HepG2 (cell line): Measurements from ENCODE around the gene OR2F2. TPM values are rescaled to one million over a fixed set of nuclear protein-coding genes. Genes with fewer than 3 reads are reported as not detected.

Source experiments
- CENPX ChIP-seq: sonication (generic); formaldehyde crosslinking; IDR thresholded peaks from 2 replicates; pipeline ENCODE4 v1.9.0; 2021; ENCODE audit warnings: mild to moderate bottlenecking, missing genetic modification reagents, moderate library complexity
- FIP1L1 ChIP-seq: fragments of 200-400 bp; formaldehyde crosslinking; IDR thresholded peaks from 2 replicates; pipeline ENCODE4 v1.6.1; 2018; ENCODE audit warnings: low read depth, mild to moderate bottlenecking, low read length, moderate library complexity, borderline replicate concordance; ENCODE audit not compliant: insufficient read depth
- FOXP1 ChIP-seq, 2 experiments: fragments of 450-650 bp in 1 of 2; IDR thresholded peaks; 2 replicates each; pipeline ENCODE4 v1.6.1; 2017 to 2018; ENCODE audit warnings: antibody characterized with exemption in 1 of 2
- HNRNPLL ChIP-seq: fragments of 200-400 bp; formaldehyde crosslinking; IDR thresholded peaks from 2 replicates; pipeline ENCODE4 v1.6.1; 2017; ENCODE audit warnings: mild to moderate bottlenecking, low read depth, low read length; ENCODE audit not compliant: poor library complexity, severe bottlenecking
- NFIB ChIP-seq: sonication (generic); formaldehyde crosslinking; IDR thresholded peaks from 2 replicates; pipeline ENCODE4 v1.9.0; 2021; ENCODE audit warnings: missing genetic modification reagents, mild to moderate bottlenecking, borderline replicate concordance
- SIX4 ChIP-seq: sonication (generic); formaldehyde crosslinking; IDR thresholded peaks from 2 replicates; pipeline ENCODE4 v1.4.0; 2020; ENCODE audit warnings: missing genetic modification reagents
- SOX6 ChIP-seq, 2 experiments: fragments of 450-650 bp in 1 of 2; sonication (generic) in 1 of 2; formaldehyde crosslinking in 1 of 2; IDR thresholded peaks; 2 replicates each; pipeline versions ENCODE4 v1.4.0 to v1.6.1; 2017 to 2020; ENCODE audit warnings: antibody characterized with exemption in 1 of 2, mild to moderate bottlenecking in 1 of 2, missing genetic modification reagents in 1 of 2
- TIGD3 ChIP-seq: sonication (generic); formaldehyde crosslinking; IDR thresholded peaks from 2 replicates; pipeline ENCODE4 v1.5.1; 2020; ENCODE audit warnings: mild to moderate bottlenecking, missing genetic modification reagents, borderline replicate concordance
- USF2 ChIP-seq, 2 experiments: sonication (generic) in 1 of 2; formaldehyde crosslinking in 1 of 2; IDR thresholded peaks; 2 replicates each; pipeline versions ENCODE4 v1.5.1 to v1.6.1; 2011 to 2020; ENCODE audit warnings: borderline replicate concordance in 1 of 2, low read depth in 1 of 2, low read length in 1 of 2, mild to moderate bottlenecking in 1 of 2, missing genetic modification reagents in 1 of 2, moderate library complexity in 1 of 2
- ZBTB1 ChIP-seq: sonication (generic); formaldehyde crosslinking; IDR thresholded peaks from 2 replicates; pipeline ENCODE4 v1.4.0; 2020; ENCODE audit warnings: missing genetic modification reagents, borderline replicate concordance
- ZFP36L2 ChIP-seq: sonication (generic); formaldehyde crosslinking; IDR thresholded peaks from 2 replicates; pipeline ENCODE4 v1.4.0; 2020; ENCODE audit warnings: missing genetic modification reagents
- ZMYM2 ChIP-seq: sonication (generic); formaldehyde crosslinking; IDR thresholded peaks from 2 replicates; pipeline ENCODE4 v1.8.0; 2022; ENCODE audit warnings: mild to moderate bottlenecking, missing genetic modification reagents
- ZNF232 ChIP-seq: sonication (generic); formaldehyde crosslinking; IDR thresholded peaks from 2 replicates; pipeline ENCODE4 v1.4.0; 2020; ENCODE audit warnings: missing genetic modification reagents, borderline replicate concordance
- ZNF30 ChIP-seq: sonication (generic); formaldehyde crosslinking; IDR thresholded peaks from 2 replicates; pipeline ENCODE4 v1.5.0; 2020; ENCODE audit warnings: mild to moderate bottlenecking, missing genetic modification reagents
- ZNF407 ChIP-seq: sonication (generic); formaldehyde crosslinking; IDR thresholded peaks from one replicate; pipeline ENCODE4 v1.5.1; 2020; ENCODE audit warnings: mild to moderate bottlenecking, missing genetic modification reagents; ENCODE audit errors: not compliant biosample characterization
- ZNF441 ChIP-seq: sonication (generic); formaldehyde crosslinking; IDR thresholded peaks from 2 replicates; pipeline ENCODE4 v1.7.0; 2021; ENCODE audit warnings: missing genetic modification reagents, borderline replicate concordance
- ZNF496 ChIP-seq: sonication (generic); formaldehyde crosslinking; IDR thresholded peaks from 2 replicates; pipeline ENCODE4 v1.8.1; 2023; ENCODE audit warnings: mild to moderate bottlenecking, moderate library complexity, missing genetic modification reagents; ENCODE audit not compliant: insufficient replicate concordance
- ZNF549 ChIP-seq: sonication (generic); formaldehyde crosslinking; IDR thresholded peaks from 2 replicates; pipeline ENCODE4 v1.5.0; 2020; ENCODE audit warnings: missing genetic modification reagents
- polyA plus RNA-seq, 8 experiments: library from polyadenylated mRNA; depleted of rRNA in 3 of 8; stranded (reverse) in 7 of 8; unstranded in 1 of 8; fragments of >200 nt; fragmentation: Illumina TruSeq in 4 of 8; extraction: Trizol in 4 of 8; gene quantifications; 2 replicates each; pipeline versions ENCODE4 v1.2.1 to v1.2.3, GENCODE V29; 2011 to 2016; ENCODE audit warnings: low read depth in 4 of 8, missing spikeins in 1 of 8, mixed read lengths in 1 of 8; ENCODE audit not compliant: insufficient read depth in 1 of 8
- total RNA-seq, 5 experiments: library from RNA; depleted of rRNA; stranded (reverse); fragments of >200 nt; fragmentation: Illumina TruSeq; extraction: Trizol; gene quantifications; 2 replicates each; pipeline ENCODE4 v1.2.3, GENCODE V29; 2016; ENCODE audit warnings: low read depth in 1 of 5

OR2F2 gene
- total and polyA plus RNA-seq, 2 of the 13 experiments (the other 11 are each of a cell fraction or from before 2014, with no cell fraction given), result 0.13 TPM; not detected in 1

GRCh38 chr7:143906895-143907294 lies 28.1 kb upstream of the OR2F2 start (continued):
- TF ChIP-seq HNRNPLL, result no peak
- no peak for TF ChIP-seq ZNF30 (CRISPR knock-in tag)
- TF ChIP-seq ZNF496 (CRISPR knock-in tag), result no peak
- TF ChIP-seq FIP1L1, result no peak
- TF ChIP-seq ZBTB1 (CRISPR knock-in tag), result no peak; the same call in 1 of the 2 replicates
- no peak for TF ChIP-seq SOX6 (IDR thresholded peaks at IDR 0.05)
- TF ChIP-seq SOX6 (CRISPR knock-in tag; IDR thresholded peaks at IDR 0.05), result peak; percentile 93
- no peak for TF ChIP-seq ZFP36L2 (CRISPR knock-in tag)
- TF ChIP-seq ZNF441 (CRISPR knock-in tag), result no peak
- 0 out of 2 replicates have a peak, but pooled peaks have one; percentile 55 for TF ChIP-seq ZNF232 (CRISPR knock-in tag)
- TF ChIP-seq ZNF549 (CRISPR knock-in tag), result no peak; the same call in 1 of the 2 replicates
- no peak for TF ChIP-seq ZMYM2
- peak; percentile 88 for TF ChIP-seq SIX4 (CRISPR knock-in tag)
- TF ChIP-seq ZNF407, result no peak
- no peak for TF ChIP-seq NFIB (CRISPR knock-in tag)
- no peak for TF ChIP-seq TIGD3
- TF ChIP-seq USF2 (IDR thresholded peaks at IDR 0.05; ENCODE audit: low read depth, low read length), result no peak
- no peak for TF ChIP-seq USF2 (CRISPR knock-in tag; IDR thresholded peaks at IDR 0.05; ENCODE audit: borderline replicate concordance)
- no peak for TF ChIP-seq CENPX (CRISPR knock-in tag)
- no peak for TF ChIP-seq FOXP1 (IDR thresholded peaks at IDR 0.05)
- peak; percentile 77 for TF ChIP-seq FOXP1 (CRISPR knock-in tag; IDR thresholded peaks at IDR 0.05)
